SK-N-SH treated with all-trans-retinoic acid at 6 μM for 48 hours (cell line): Measurements from ENCODE around the gene SEBOX.

Source experiments
- ARNTL ChIP-seq: fragments of 450-650 bp; formaldehyde crosslinking; IDR thresholded peaks from 2 replicates; pipeline ENCODE4 v1.5.0; 2020; ENCODE audit warnings: low read depth, mild to moderate bottlenecking, moderate library complexity, borderline replicate concordance
- BACH2 ChIP-seq: fragments of 250-450 bp; sonication (Bioruptor Pico); IDR thresholded peaks from 2 replicates; pipeline ENCODE4 v1.9.0; 2021; ENCODE audit warnings: mild to moderate bottlenecking, borderline replicate concordance
- CSDC2 ChIP-seq: fragments of 250-450 bp; sonication (Bioruptor Pico); IDR thresholded peaks from 2 replicates; pipeline ENCODE4 v1.5.0; 2020; ENCODE audit warnings: mild to moderate bottlenecking, moderate library complexity
- GLIS3 ChIP-seq: fragments of 250-450 bp; sonication (Bioruptor Pico); IDR thresholded peaks from 2 replicates; pipeline ENCODE4 v1.5.0; 2020; ENCODE audit warnings: mild to moderate bottlenecking, moderate library complexity
- ISL1 ChIP-seq: fragments of 250-450 bp; sonication (Bioruptor Pico); IDR thresholded peaks from 2 replicates; pipeline ENCODE4 v2.1.2; 2022; ENCODE audit warnings: mild to moderate bottlenecking, moderate library complexity
- PATZ1 ChIP-seq: fragments of 250-450 bp; sonication (Bioruptor Pico); IDR thresholded peaks from 2 replicates; pipeline ENCODE4 v1.8.0; 2020; ENCODE audit warnings: mild to moderate bottlenecking, moderate library complexity, borderline replicate concordance
- RARB ChIP-seq: fragments of 250-450 bp; sonication (Bioruptor Pico); IDR thresholded peaks from 2 replicates; pipeline ENCODE4 v1.8.0; 2021; ENCODE audit warnings: mild to moderate bottlenecking, moderate library complexity
- SNAI2 ChIP-seq: fragments of 250-450 bp; sonication (Bioruptor Pico); IDR thresholded peaks from 2 replicates; pipeline ENCODE4 v1.5.0; 2020; ENCODE audit warnings: mild to moderate bottlenecking, moderate library complexity
- TOX ChIP-seq: fragments of 250-450 bp; sonication (Bioruptor Pico); IDR thresholded peaks from 2 replicates; pipeline ENCODE4 v1.8.0; 2021; ENCODE audit warnings: mild to moderate bottlenecking, moderate library complexity, borderline replicate concordance
- ZC3H10 ChIP-seq: fragments of 250-450 bp; sonication (Bioruptor Pico); IDR thresholded peaks from 2 replicates; pipeline ENCODE4 v1.5.1; 2021; ENCODE audit warnings: mild to moderate bottlenecking, moderate library complexity
- ZFP3 ChIP-seq: fragments of 250-450 bp; sonication (Bioruptor Pico); IDR thresholded peaks from 2 replicates; pipeline ENCODE4 v1.5.0; 2020; ENCODE audit warnings: mild to moderate bottlenecking, moderate library complexity
- ZFP30 ChIP-seq: fragments of 450-650 bp; formaldehyde crosslinking; IDR thresholded peaks from 2 replicates; pipeline ENCODE4 v1.5.0; 2022; ENCODE audit warnings: mild to moderate bottlenecking, moderate library complexity
- ZNF70 ChIP-seq: fragments of 450-650 bp; formaldehyde crosslinking; IDR thresholded peaks from 2 replicates; pipeline ENCODE4 v1.5.0; 2020; ENCODE audit warnings: mild to moderate bottlenecking, moderate library complexity
- ZNF8 ChIP-seq: fragments of 450-650 bp; formaldehyde crosslinking; IDR thresholded peaks from 2 replicates; pipeline ENCODE4 v1.5.0; 2020; ENCODE audit warnings: mild to moderate bottlenecking, moderate library complexity

GRCh38 chr17:28372203-28372944, 7.4 kb upstream of the SEBOX start:
- TF ChIP-seq PATZ1 = no peak
- no peak for TF ChIP-seq ZFP3 (CRISPR knock-in tag)
- no peak for TF ChIP-seq TOX
- no peak for TF ChIP-seq ZC3H10
- no peak for TF ChIP-seq RARB (CRISPR knock-in tag)
- no peak for TF ChIP-seq ZNF70
- no peak for TF ChIP-seq ISL1 (CRISPR knock-in tag)
- no peak for TF ChIP-seq ZNF8 (CRISPR knock-in tag)
- TF ChIP-seq GLIS3 (CRISPR knock-in tag) = no peak
- TF ChIP-seq ARNTL (CRISPR knock-in tag) = no peak
- TF ChIP-seq BACH2 (CRISPR knock-in tag) = no peak
- TF ChIP-seq CSDC2 (CRISPR knock-in tag) = no peak
- TF ChIP-seq ZFP30 (CRISPR knock-in tag) = no peak
- no peak for TF ChIP-seq SNAI2
